Neuronal stem cell (in vitro differentiated cells): ENCODE measurements around the gene NANOS2.

Experiments used
- DNase-seq: peaks from one replicate; pipeline ENCODE4 v3.0.0-alpha.2; 2013; ENCODE audit warnings: low spot score
- H2AFZ ChIP-seq: one replicate; pipeline ENCODE4 v1.6.1; 2013; ENCODE audit warnings: mild to moderate bottlenecking, low read length, inconsistent platforms
- H2AK5ac ChIP-seq: 2 replicates; pipeline ENCODE4 v1.6.1; 2013; ENCODE audit warnings: low read depth, mild to moderate bottlenecking, inconsistent platforms, low read length, moderate library complexity, mixed read lengths
- H2BK120ac ChIP-seq: 2 replicates; pipeline ENCODE4 v1.6.1; 2013; ENCODE audit warnings: low read depth, mild to moderate bottlenecking, inconsistent platforms, low read length, moderate library complexity, mixed read lengths
- H2BK12ac ChIP-seq: one replicate; pipeline ENCODE4 v1.6.1; 2013; ENCODE audit warnings: low read length, inconsistent platforms
- H2BK15ac ChIP-seq: 2 replicates; pipeline ENCODE4 v1.6.1; 2013; ENCODE audit warnings: mild to moderate bottlenecking, low read length, inconsistent platforms, mixed read lengths
- H2BK5ac ChIP-seq: one replicate; pipeline ENCODE4 v1.6.1; 2013; ENCODE audit warnings: inconsistent platforms, mild to moderate bottlenecking, low read length, moderate library complexity
- H3K14ac ChIP-seq: one replicate; pipeline ENCODE4 v1.6.1; 2013; ENCODE audit warnings: low read length, inconsistent platforms
- H3K18ac ChIP-seq: 2 replicates; pipeline ENCODE4 v1.6.1; 2013; ENCODE audit warnings: low read length, inconsistent platforms
- H3K23ac ChIP-seq: 2 replicates; pipeline ENCODE4 v1.6.1; 2013; ENCODE audit warnings: low read depth, mild to moderate bottlenecking, mixed read lengths, low read length, inconsistent platforms; ENCODE audit not compliant: poor library complexity
- H3K27ac ChIP-seq: replicated peaks from 3 replicates; pipeline ENCODE4 v1.5.1; 2013; ENCODE audit warnings: low read length, inconsistent platforms
- H3K27me3 ChIP-seq, 3 experiments: 2 replicates each; pipeline ENCODE4 v1.6.1; 2013; ENCODE audit warnings: low read length in 3 of 3, mild to moderate bottlenecking in 2 of 3, inconsistent platforms in 1 of 3, low read depth in 1 of 3, mixed read lengths in 1 of 3, moderate library complexity in 1 of 3; ENCODE audit not compliant: control insufficient read depth in 3 of 3, insufficient read depth in 3 of 3
- H3K36me3 ChIP-seq, 2 donors: replicated peaks in 1 of 2; 2 replicates each; pipeline ENCODE4 v1.6.1; 2013; ENCODE audit warnings: low read length in 2 of 2; ENCODE audit not compliant: control insufficient read depth in 2 of 2, insufficient read depth in 2 of 2
- H3K4ac ChIP-seq: 2 replicates; pipeline ENCODE4 v1.6.1; 2013; ENCODE audit warnings: inconsistent platforms, mild to moderate bottlenecking, low read length, moderate library complexity
- H3K4me1 ChIP-seq, 2 donors: 1 replicate in 1 of 2; 2 replicates in 1 of 2; pipeline ENCODE4 v1.6.1; 2013; ENCODE audit warnings: low read length in 2 of 2, low read depth in 1 of 2; ENCODE audit not compliant: control insufficient read depth in 2 of 2, insufficient read depth in 1 of 2
- H3K4me2 ChIP-seq: one replicate; pipeline ENCODE4 v1.6.1; 2013; ENCODE audit warnings: mild to moderate bottlenecking, low read length, inconsistent platforms; ENCODE audit not compliant: insufficient read depth, poor library complexity, severe bottlenecking
- H3K4me3 ChIP-seq, 2 donors: 2 replicates each; pipeline ENCODE4 v1.5.1; 2013; ENCODE audit warnings: low read length in 2 of 2, mild to moderate bottlenecking in 2 of 2, inconsistent platforms in 1 of 2, moderate library complexity in 1 of 2
- H3K79me1 ChIP-seq: one replicate; pipeline ENCODE4 v1.6.1; 2013; ENCODE audit warnings: low read depth, mild to moderate bottlenecking, inconsistent platforms, low read length, moderate library complexity
- H3K9ac ChIP-seq: one replicate; pipeline ENCODE4 v1.6.1; 2013; ENCODE audit warnings: mild to moderate bottlenecking, low read depth, low read length, inconsistent platforms; ENCODE audit not compliant: poor library complexity
- H3K9me3 ChIP-seq, 2 donors: replicated peaks in 1 of 2; 2 replicates each; pipeline versions ENCODE3 to v1.6.1; 2013; ENCODE audit warnings: low read length in 2 of 2, mild to moderate bottlenecking in 2 of 2, inconsistent platforms in 1 of 2, low read depth in 1 of 2, mixed read lengths in 1 of 2, moderate library complexity in 1 of 2; ENCODE audit not compliant: control insufficient read depth in 2 of 2, insufficient read depth in 1 of 2
- H4K8ac ChIP-seq: one replicate; pipeline ENCODE4 v1.6.1; 2013; ENCODE audit warnings: low read depth, mild to moderate bottlenecking, inconsistent platforms, low read length, moderate library complexity
- H4K91ac ChIP-seq: one replicate; pipeline ENCODE4 v1.6.1; 2013; ENCODE audit warnings: low read length, low read depth, mild to moderate bottlenecking, inconsistent platforms; ENCODE audit not compliant: poor library complexity
- WGBS, 2 donors: extraction: QIAGEN DNeasy Blood & Tissue Kit; methylation state at CpG; one replicate each; pipeline ENCODE4 v1.1.7; 2013; ENCODE audit warnings: missing lambda C conversion rate in 2 of 2, mixed read lengths in 1 of 2; ENCODE audit not compliant: insufficient read length in 2 of 2, insufficient replicate concordance in 1 of 2; ENCODE audit errors: extremely low coverage in 2 of 2; 5-methylcytosine and 5-hydroxymethylcytosine counted together

NANOS2 gene

GRCh38 chr19:45959517-45960025 lies 45.0 kb upstream of the NANOS2 start:
- Histone ChIP-seq H3K4me1 (peaks cover 10 to 33% of the 10 kb centered on the region in 2 donors), H3K36me3 (peaks cover 25 to 54% of the 10 kb centered on the region in 2 donors), H3K14ac (no peak overlapping the region), H3K79me1 (peaks cover 2% of the 10 kb centered on the region), H3K18ac (no peak overlapping the region), H3K23ac (no peak overlapping the region), H3K27ac (no peak overlapping the region), H3K4me3 (no peak overlapping the region), H3K27me3 (peaks cover 0 to 2% (median 0%) of the 10 kb centered on the region in 3 experiments), H2BK15ac (no peak overlapping the region), H4K8ac (no peak overlapping the region), H3K4me2 (no peak overlapping the region), H4K91ac (no peak overlapping the region), H2BK5ac (no peak overlapping the region), H3K9ac (no peak overlapping the region), H2BK12ac (no peak overlapping the region), H3K9me3 (peaks cover 0 to 5% of the 10 kb centered on the region in 2 donors), H2AK5ac (no peak overlapping the region), H3K4ac (no peak overlapping the region), H2BK120ac (no peak overlapping the region), H2AFZ (no peak overlapping the region)
- no peak for DNase-seq
- WGBS, 2 donors = 100% methylated on average over 1 of the region's 8 CpGs; no CpG with 5 or more reads in 1 of the 2 donors

- no CpG with 5 or more reads among the region's 12 CpGs for WGBS, 2 donors
- no peak overlapping the region for H2AFZ ChIP-seq
- peaks cover 25 to 52% of the 10 kb centered on the region in 2 donors for H3K36me3 ChIP-seq
- no peak overlapping the region for H2BK15ac ChIP-seq
- no peak for DNase-seq
- no peak overlapping the region for H4K8ac ChIP-seq
- H3K9ac ChIP-seq = no peak overlapping the region
- no peak overlapping the region for H3K14ac ChIP-seq
- H3K4ac ChIP-seq = no peak overlapping the region
- no peak overlapping the region for H2AK5ac ChIP-seq
- H3K79me1 ChIP-seq = peaks cover 2% of the 10 kb centered on the region
- H3K4me2 ChIP-seq = no peak overlapping the region
- H3K18ac ChIP-seq = no peak overlapping the region
- no peak overlapping the region for H2BK120ac ChIP-seq
- H3K23ac ChIP-seq = no peak overlapping the region
- peaks cover 0 to 2% (median 0%) of the 10 kb centered on the region in 3 experiments for H3K27me3 ChIP-seq
- no peak overlapping the region for H2BK12ac ChIP-seq
- H4K91ac ChIP-seq = no peak overlapping the region
- H3K9me3 ChIP-seq = peaks cover 0 to 5% of the 10 kb centered on the region in 2 donors
- H2BK5ac ChIP-seq = no peak overlapping the region
- no peak overlapping the region for H3K27ac ChIP-seq
- H3K4me3 ChIP-seq = no peak overlapping the region
- H3K4me1 ChIP-seq = peaks cover 12 to 35% of the 10 kb centered on the region in 2 donors
These were observed 44.4 kb upstream of the NANOS2 start for GRCh38 chr19:45958769-45959516.

GRCh38 chr19:45958320-45958719 lies 43.7 kb upstream of the NANOS2 start:
- Histone ChIP-seq H3K23ac (no peak overlapping the region), H3K4me3 (peak overlapping the region in 1 of 2 donors; percentile 55), H3K9ac (peak overlapping the region; percentile 32), H3K18ac (no peak overlapping the region), H3K79me1 (peaks cover 2% of the 10 kb centered on the region), H3K4ac (no peak overlapping the region), H2BK15ac (no peak overlapping the region), H4K8ac (no peak overlapping the region), H3K9me3 (peaks cover 0 to 5% of the 10 kb centered on the region in 2 donors), H2AFZ (no peak overlapping the region), H4K91ac (no peak overlapping the region), H3K4me1 (peaks cover 18 to 41% of the 10 kb centered on the region in 2 donors), H2AK5ac (no peak overlapping the region), H2BK120ac (no peak overlapping the region), H3K14ac (no peak overlapping the region), H2BK5ac (no peak overlapping the region), H2BK12ac (no peak overlapping the region), H3K27me3 (peaks cover 0 to 2% (median 0%) of the 10 kb centered on the region in 3 experiments), H3K4me2 (no peak overlapping the region), H3K27ac (peak overlapping the region; percentile 15), H3K36me3 (peaks cover 24 to 54% of the 10 kb centered on the region in 2 donors)
- WGBS, 2 donors = 100% methylated on average over 3 to 5 of the region's 6 CpGs
- no peak for DNase-seq

- no peak overlapping the region for H2BK15ac ChIP-seq
- peaks cover 23 to 44% of the 10 kb centered on the region in 2 donors for H3K4me1 ChIP-seq
- H3K9ac ChIP-seq = no peak overlapping the region
These were observed 41.5 kb upstream of the NANOS2 start for GRCh38 chr19:45955905-45956608.

More at GRCh38 chr19:45955905-45956608, 41.5 kb upstream of the NANOS2 start:
- Histone ChIP-seq H3K79me1 (no peaks in the 10 kb centered on the region), H2AFZ (no peak overlapping the region), H3K27ac (no peak overlapping the region), H3K4me2 (no peak overlapping the region), H3K23ac (no peak overlapping the region), H3K14ac (no peak overlapping the region), H4K8ac (no peak overlapping the region), H2AK5ac (peak overlapping the region; percentile 36), H4K91ac (no peak overlapping the region), H2BK120ac (no peak overlapping the region), H3K4ac (no peak overlapping the region), H2BK12ac (no peak overlapping the region), H3K36me3 (peaks cover 16 to 63% of the 10 kb centered on the region in 2 donors), H3K27me3 (peaks cover 0 to 2% (median 0%) of the 10 kb centered on the region in 3 experiments), H3K18ac (peak overlapping the region; percentile 83), H2BK5ac (no peak overlapping the region), H3K4me3 (no peak overlapping the region), H3K9me3 (peaks cover 0 to 5% of the 10 kb centered on the region in 2 donors)
- no CpG with 5 or more reads among the region's 13 CpGs for WGBS, 2 donors
- DNase-seq = no peak
